GM19240 (cell line): ENCODE measurements around the gene RAB31.

Experiments
- DNase-seq: peaks from one replicate; pipeline ENCODE4 v3.0.0; 2011; ENCODE audit warnings: low spot score; ENCODE audit not compliant: insufficient read length

The RAB31 gene

DNA sequence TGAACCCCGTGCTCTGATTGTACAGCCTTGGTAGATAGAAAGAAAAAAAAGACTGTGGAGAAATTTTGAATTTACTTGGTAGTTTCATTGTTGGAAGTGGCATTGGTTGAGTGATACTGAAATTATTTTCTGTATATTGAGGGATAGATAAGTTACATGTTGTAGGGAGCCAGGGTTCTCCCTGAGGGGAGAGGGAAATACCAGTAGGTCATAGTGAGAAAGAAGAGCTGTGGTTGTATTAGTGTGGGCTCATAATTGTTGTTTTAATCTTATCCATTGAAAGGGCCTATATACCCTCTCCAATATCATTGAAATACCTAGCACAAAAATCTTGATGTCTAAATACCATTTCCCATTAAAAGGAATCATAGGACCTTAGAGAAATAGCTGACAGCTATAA, 16.9 kb upstream of the RAB31 start:
- DNase-seq, result no peak

GRCh38 chr18:9694174-9694573, 13.9 kb upstream of the RAB31 start:
- DNase-seq, result no peak

GRCh38 chr18:9694952-9695495, 13.1 kb upstream of the RAB31 start:
- DNase-seq, result no peak

- no peak for DNase-seq
Measured at GRCh38 chr18:9695605-9696004, 12.5 kb upstream of the RAB31 start.

GRCh38 chr18:9696112-9696511, 12.0 kb upstream of the RAB31 start:
- DNase-seq, result no peak

- no peak for DNase-seq
Measured at GRCh38 chr18:9696701-9697100, 11.4 kb upstream of the RAB31 start.

- DNase-seq, result no peak
Measured at GRCh38 chr18:9697121-9697520, 11.0 kb upstream of the RAB31 start.

DNA sequence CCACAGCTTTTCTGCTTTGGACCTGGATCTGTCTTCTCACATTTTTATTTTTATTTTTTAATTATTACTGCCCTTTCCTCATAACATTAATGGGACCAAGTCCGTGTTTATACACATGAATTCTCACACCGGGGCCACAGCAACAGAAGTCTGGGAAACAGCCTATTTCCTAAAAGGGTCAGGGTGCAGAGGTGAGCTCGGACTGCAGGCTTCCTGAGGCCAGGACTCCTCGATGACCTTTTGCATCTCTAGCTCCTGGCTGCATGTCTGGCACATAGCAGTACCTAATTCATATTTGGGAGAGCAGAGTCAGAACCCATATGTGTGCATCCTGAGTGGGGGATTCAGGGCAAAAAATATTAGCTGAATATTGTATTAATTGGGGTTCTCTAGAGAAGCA, 9.6 kb upstream of the RAB31 start:
- no peak for DNase-seq

DNA sequence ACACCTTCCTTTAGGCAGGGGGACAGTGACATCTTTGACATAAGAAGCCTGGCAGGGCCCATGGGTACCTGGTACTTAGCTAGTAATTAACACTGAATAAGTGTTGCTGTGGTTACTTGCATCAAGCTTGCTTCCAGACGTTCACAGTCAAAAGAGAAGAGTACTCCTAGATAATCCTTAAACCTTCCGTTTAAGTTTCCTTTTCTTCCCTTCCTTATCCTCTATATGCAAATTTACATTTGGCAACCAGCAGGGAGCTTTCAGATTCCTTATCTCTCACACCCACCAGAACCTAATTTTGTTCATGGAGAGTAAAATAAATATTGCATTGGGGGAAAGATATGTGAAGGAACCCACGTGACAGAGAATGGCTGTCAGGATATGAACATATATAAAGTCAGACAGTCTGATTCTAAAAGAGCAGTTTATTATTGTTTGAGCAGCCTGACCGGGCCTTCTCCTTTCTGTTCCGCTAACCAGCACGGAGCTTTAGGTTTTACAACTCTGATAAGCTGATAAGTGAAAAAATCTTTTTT, 7.8 kb upstream of the RAB31 start:
- no peak for DNase-seq

DNA sequence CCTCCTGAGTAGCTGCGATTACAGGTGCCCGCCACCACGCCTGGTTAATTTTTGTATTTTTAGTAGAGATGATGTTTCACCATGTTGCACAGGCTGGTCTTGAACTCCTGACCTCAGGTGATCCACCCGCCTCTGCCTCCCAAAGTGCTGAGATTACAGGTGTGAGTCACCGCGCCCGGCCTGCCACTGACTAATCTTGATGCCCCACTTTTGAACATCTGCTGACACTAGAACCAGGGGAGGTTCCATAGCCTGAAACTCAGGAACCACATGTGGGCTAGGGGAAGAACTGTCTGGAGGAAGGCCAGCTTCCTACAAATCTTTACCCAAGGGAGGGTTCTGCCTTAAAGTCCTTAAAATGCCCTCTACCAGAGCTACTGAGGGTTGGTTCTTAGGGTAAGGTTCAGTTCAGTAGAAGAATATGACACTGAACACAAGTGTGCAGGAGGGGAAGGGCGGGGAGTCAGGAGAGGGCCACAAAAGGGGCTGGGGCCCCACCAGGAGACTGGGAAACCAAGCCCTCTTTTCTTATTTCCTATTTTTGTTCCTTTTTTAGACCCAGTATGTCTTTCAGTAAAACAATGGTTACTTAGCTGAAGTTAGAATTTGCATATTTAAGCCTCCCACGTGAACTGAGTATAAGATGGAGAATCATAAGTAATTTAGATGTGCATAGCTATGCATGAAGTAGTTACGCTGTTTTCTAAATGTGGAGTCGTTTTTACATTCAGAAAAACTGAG, 6.3 kb upstream of the RAB31 start:
- DNase-seq, result no peak

DNA sequence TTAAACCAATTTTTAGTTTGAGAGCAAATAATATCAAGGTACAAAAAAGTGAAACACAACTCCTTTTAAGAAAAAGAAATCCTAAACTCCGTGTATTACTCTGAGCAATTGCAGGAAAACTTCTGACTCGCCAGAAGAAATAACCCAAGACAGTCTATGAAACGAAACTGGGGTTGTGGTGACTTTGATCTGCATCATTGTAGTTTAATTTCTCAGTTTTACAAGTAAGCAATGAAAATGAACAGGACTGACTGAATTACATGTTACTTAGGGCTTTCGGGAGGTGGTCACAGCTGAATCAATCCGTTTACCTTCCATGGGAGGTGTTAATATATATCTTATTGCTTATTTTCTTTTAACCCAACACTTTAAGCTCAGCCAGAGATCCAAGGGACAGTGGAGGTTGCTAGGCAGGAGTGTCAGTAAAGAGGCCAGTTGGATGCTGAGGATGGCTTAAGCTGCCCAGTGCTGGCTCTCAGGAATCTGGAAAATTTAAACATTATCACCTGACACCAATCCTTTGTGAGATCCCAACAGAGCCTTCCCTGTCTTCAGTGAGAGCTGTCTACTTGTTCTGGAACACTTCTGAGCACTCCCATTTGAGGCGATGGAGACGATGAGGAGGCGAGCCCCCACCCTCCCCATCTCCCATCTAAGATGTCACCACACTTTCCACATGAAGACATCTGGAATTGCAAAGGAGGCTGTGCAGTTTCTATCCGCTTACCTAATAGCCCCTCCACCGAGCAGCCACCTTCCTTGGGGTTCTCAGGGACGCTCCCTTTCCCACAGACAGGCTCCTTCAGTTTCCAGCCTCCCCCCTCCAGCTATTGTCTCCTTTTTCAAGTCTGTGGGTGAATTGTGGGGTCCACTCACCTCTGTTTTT, 3.6 kb upstream of the RAB31 start:
- DNase-seq, result no peak

DNA sequence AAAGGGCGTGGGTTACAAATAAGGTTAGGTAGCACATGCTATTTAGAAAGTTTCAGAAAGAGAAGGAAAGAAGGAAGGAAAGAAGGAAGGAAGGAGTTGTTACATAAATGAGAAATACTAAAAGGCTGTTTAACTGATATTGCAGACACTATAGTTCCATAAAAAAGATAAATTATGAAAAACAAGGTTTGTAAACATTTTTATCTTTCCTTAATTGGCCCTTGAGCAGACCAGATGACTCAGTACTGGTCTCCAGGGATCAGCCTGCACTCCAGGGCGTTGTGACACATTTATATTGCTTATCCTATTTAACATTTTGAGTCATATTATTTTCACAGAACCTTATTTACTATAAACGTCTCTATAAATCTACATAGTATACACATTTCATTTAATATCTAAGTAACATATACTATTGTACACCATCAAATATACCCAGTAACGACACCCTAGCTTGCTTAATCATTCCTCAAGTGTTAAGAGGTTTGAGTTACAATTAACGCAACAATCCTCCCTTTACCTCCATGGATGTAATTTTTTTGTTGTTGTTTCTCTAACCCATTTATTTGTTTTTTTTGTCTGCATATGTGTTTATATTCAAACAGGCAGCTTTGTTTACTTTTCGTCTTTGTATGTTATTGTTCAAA, 2.8 kb upstream of the RAB31 start:
- no peak for DNase-seq

DNA sequence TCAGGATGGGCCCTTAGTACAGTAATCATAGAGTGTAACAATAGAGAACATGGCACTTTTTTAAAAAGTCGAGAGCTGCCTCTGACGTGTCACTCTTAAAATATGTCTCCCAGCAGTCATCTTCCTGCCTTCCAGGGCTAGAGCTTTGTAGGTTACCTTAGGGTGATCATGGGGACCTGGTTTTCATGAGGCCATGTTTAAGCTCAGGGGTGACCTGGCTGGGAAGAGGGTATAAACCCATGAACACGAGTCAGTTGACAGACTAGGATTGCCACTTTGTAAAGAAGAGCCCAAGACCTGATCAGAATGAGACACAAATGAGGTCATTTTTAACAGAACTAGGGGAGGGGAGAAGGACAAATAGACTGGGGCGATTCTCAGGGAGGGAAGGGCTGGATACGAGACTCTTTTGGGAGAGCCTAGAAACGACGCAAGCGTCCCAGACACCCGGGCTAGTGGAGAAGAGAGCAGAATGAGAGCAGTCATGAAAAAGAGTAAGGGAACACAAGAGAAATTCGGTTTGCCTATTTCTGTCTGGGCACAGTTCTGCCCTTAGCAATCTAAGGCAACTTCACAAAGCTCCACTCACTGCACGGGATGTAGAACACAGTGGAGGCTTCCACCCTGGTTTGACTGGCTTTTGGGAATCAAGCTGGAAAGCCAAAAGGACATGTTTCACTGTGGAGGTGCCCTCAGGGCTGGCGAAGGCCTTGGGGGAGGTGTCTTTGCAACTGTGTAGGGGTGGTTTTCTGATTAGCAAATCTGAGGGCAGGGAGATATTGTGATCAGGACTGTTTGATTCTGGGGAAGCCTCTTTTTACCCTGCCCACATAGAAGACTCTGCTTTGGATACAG, 1.8 kb upstream of the RAB31 start:
- no peak for DNase-seq

GRCh38 chr18:9707381-9708056, 582 bp upstream of the RAB31 start:
- no peak for DNase-seq

GRCh38 chr18:9708434-9709303, 568 bp downstream of the RAB31 start:
- no peak for DNase-seq

- DNase-seq, result no peak
Measured at GRCh38 chr18:9709304-9709877, 1.3 kb downstream of the RAB31 start.

- no peak for DNase-seq
Measured at GRCh38 chr18:9710037-9710436, 1.9 kb downstream of the RAB31 start.

DNA sequence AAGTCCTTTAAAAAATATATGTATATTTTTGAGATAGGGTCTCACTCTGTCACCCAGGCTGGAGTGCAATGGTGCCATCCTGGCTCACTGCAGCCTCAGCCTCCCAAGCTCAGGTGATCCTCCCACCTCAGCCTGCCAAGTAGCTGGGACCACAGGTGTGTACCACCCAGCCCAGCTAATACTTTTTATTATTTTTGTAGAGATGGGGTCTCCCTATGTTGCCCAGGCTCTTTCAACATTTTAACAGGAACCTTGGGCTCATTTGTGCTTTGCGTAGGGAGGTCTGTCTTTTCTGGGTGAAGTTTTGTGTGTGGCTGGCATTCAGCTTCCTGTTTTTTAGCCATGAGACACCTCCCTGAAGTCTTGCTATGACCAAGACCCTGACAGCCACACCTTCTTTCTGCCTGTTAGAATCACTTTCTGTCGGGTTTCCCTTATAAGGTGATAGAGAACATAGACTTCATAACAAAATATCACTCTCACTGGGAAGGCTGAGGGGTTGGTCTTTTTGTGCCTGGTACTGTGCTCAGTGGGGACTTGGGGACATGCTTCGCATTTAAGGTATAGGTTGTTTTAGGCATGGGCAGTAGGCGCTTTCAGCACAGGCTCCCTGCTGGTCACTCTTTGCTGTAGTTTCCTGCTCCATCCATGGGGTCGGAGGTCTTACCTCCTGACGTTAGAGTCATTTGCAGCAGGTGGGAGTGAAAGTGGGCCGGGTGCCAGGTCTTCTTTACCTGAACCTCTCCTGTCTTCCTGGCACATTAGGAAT, 3.4 kb downstream of the RAB31 start:
- DNase-seq, result peak; percentile 70
